ENCODE data around the gene LRRC3. TPM values are rescaled to one million over a fixed set of nuclear protein-coding genes. Genes with fewer than 3 reads are reported as not detected.
"Not testable (repeated sequence)": the region's sequence is repeated elsewhere in the genome, so short reads cannot be mapped to it uniquely, and the experiment has no call there.

The LRRC3 gene
- 1 to 10 TPM; 1.4 to 2.5 TPM for total RNA-seq
- long read RNA-seq, full-length matches to known transcripts, result 1 of 3 reads
- long read RNA-seq, partial matches to known transcripts, result 0 of 3 reads
- long read RNA-seq, other reads (novel, unspliced or antisense), result 2 of 3 reads

DNA sequence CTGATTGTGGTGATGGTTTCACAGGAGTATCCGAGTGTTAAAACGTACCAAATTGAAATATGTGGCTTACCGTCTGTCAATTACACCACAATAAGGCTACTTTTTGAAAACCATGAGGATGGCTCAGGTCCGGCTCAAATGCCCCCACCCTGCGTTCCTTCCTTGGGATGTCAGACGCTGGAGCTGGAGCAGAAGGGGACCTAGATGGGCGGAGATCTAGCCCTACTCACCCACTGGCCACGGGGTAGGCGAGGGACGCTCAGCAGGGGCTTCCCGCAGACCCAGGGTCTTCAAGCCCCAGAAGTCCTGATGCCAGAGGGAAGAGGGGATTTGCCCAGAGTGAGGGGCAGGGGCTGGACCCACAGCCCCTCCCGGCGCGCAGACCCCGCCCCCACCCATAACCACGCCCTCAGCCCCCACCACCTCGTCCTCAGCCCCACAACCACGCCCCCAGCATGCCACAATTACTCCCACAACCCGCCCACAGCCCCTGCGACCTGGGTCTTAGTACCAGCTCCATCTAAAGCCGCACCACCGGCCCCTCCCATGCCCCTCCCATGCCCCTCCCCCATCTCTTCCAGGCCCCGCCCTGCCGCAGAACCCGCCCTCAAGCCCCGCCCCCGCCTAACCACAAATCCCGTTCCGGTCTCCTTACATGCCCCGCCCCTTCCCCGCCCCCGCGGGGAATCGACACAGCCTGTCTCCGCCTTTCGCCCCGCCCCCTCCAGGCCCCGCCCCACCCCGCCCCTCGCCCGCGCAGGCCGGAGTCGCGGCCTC lies at the start of gene LRRC3:
TSS of gene LRRC3 (plus strand) at position 764 of the 777 bp plus-strand sequence. CDS start 1,135 bp downstream, outside the sequence.
- intact Hi-C loops (cut with DNase I), result no loop called here
- ATAC-seq (peak; percentile 89 to 93), DNase-seq (peak; percentile 93)

GRCh38 chr21:44405948-44406872 lies 49.1 kb upstream of the LRRC3 start:
- intact Hi-C loops (cut with DNase I), result no loop called here
- ATAC-seq (no peak), DNase-seq (no peak)

DNA sequence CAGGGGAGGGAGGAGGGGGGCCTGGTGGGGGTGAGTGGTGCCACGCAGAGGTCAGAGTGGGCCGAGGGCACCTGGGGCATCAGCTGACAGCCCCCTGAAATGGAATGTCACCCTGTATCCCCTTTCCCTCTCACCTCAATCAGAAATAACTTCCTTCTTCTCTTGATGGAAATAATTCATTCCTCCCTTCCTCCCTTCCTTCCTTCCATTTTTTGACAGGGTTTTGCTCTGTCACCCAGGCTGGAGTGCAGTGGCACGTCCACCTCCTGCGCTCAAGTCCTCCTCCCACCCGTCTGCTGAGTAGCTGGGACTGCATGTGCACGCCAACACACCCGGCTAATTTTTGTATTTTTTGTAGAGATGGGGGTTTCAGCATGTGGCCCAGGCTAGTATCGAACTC lies 48.4 kb upstream of the LRRC3 start:
- DNase-seq (no peak), ATAC-seq (no peak)
- intact Hi-C loops (cut with DNase I), result no loop called here

DNA sequence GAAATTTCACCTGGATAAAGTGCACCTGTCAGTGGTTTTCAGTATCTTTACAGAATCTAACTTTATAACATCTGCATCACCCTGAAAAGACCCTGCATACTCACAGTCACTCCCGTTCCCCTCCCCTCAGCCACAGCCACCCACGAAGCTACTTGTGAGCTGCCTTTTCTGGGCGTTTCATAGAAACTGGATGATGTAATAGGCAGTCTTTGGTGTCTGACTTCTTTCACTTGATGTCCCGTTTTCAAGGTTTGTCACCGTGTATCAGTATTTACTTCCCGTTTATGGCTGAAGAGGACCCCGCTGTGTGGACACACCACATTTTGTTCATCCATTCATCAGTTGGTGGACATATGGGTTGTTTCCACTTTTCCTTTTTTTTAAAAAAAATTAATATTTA lies 47.8 kb upstream of the LRRC3 start:
- DNase-seq (no peak), ATAC-seq (no peak)
- intact Hi-C loops (cut with DNase I), result no loop called here

DNA sequence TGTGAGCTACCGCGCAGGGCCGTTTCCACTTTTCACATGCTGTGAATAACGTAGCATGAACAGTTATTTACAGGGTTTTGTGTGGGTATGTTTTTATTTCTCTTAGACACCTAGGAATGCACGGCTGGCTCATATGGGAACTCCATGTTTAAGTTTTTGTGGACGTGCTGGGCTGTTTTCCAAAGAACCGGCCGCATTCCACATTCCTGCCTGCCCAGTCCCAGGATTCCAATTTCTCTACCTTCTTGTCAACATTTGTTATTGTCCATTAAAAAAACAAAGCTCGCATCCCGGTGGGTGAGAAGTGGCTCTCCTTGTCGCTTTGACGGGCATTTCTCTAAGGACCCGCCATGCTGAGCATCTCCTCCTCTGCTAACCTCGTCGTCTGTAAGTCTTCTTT lies 47.1 kb upstream of the LRRC3 start:
- no peak for DNase-seq
- no peak for ATAC-seq
- intact Hi-C loops (cut with DNase I), result no loop called here

- ATAC-seq (no peak), DNase-seq (no peak)
- intact Hi-C loops (cut with DNase I), result no loop called here
These were observed 41.6 kb upstream of the LRRC3 start for GRCh38 chr21:44413566-44414290.

GRCh38 chr21:44414291-44415072 lies 40.8 kb upstream of the LRRC3 start:
- intact Hi-C loops (cut with DNase I), result no loop called here
- ATAC-seq (no peak), DNase-seq (no peak)

GRCh38 chr21:44415073-44416025 lies 40.0 kb upstream of the LRRC3 start:
- ATAC-seq (no peak), DNase-seq (no peak)
- intact Hi-C loops (cut with DNase I), result no loop called here

DNA sequence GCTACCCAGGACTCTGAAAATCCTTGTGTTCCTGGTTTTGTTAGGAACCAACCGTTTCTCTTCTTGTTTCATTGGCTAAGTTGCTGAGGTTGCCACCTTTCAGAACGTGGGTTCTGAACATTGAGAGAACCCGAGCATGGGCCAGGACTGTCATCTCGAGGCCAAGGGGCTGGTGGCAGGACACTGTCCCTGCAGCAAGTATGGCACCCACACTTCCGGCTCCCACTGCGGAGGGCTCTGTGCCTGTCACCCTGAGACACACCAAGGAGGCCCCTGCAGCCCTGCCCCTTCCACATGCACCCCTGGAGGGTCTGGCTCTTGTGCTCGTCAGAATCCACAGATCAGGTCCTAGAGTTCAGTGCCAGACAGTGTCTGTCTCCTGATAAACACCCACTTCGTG lies 39.1 kb upstream of the LRRC3 start:
- DNase-seq, result no peak
- intact Hi-C loops (cut with DNase I), result no loop called here
- no peak for ATAC-seq

GRCh38 chr21:44417621-44418107 lies 37.6 kb upstream of the LRRC3 start:
- ATAC-seq; DNase-seq; intact Hi-C loops (cut with DNase I): not testable (repeated sequence)

- intact Hi-C loops (cut with DNase I), result no loop called here
- ATAC-seq (no peak), DNase-seq (no peak)
These were observed 37.0 kb upstream of the LRRC3 start for GRCh38 chr21:44418108-44418875.

- ATAC-seq (no peak), DNase-seq (no peak)
- intact Hi-C loops (cut with DNase I), result no loop called here
These were observed 36.5 kb upstream of the LRRC3 start for GRCh38 chr21:44418876-44419230.

GRCh38 chr21:44419679-44420078 lies 35.6 kb upstream of the LRRC3 start:
- intact Hi-C loops (cut with DNase I), result no loop called here
- DNase-seq (no peak), ATAC-seq (no peak)

DNA sequence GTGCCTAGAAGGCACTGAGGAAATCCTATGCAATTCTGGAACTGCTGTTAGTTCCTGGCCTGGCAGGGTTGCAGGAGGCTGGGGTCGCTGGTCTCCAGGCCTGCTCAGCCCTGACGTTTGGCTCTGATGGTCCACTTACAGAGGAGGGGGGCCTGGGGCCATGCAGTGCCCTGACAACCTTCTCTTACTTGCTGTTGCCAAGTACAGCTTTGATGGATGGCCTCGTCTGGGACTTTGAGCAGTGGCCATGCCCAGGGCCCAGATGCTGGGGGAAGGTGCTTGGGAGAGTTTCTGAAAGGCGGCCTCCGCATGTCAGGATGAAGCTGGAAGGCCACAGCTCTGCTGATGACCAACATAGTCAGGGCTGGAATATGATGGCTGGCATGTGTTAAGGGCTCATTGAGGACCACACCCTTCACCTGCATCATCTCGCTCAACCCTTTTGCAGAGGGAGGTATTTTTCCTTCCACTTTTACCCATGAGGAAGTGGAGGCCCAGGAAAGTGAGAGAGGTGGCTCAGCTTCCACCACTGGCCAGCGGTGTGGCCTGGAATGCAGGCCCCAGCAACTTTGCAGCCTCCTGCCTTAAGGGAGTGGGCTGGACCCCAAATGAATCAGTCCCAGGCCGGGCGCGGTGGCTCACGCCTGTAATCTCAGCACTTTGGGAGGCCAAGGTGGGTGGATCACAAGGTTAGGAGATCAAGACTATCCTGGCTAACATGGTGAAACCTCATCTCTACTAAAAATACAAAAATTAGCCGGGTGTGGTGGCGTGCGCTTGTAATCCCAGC lies 34.7 kb upstream of the LRRC3 start:
- intact Hi-C loops (cut with DNase I), result no loop called here
- ATAC-seq (no peak), DNase-seq (no peak)

GRCh38 chr21:44421901-44422840 lies 33.1 kb upstream of the LRRC3 start:
- no peak for DNase-seq
- no peak for ATAC-seq
- intact Hi-C loops (cut with DNase I), result no loop called here

All from left cardiac atrium (tissue), 4 donors.